Activated B cell treated with CpG ODN at 0.5 μM for 24 hours (primary cell): ENCODE results near the gene COL18A1. TPM values are rescaled to one million over a fixed set of nuclear protein-coding genes. Genes with fewer than 3 reads are reported as not detected.

Experiments
- ATAC-seq: fragments of 200-7000 bp; cut with Tn5 transposase; one replicate; pipeline ENCODE4 v1.10.0; 2021; ENCODE audit warnings: low read depth, mild to moderate bottlenecking, moderate library complexity
- CTCF ChIA-PET: fragments of 350-600 bp; sonication (Branson Sonifier 250); formaldehyde crosslinking; loops from one replicate; lab custom pipeline; 2021; ENCODE audit warnings: antibody characterized with exemption; lab: Charles Lee
- POLR2A ChIA-PET: fragments of 350-600 bp; sonication (Branson Sonifier 250); formaldehyde crosslinking; loops from one replicate; lab custom pipeline; 2021; ENCODE audit warnings: antibody characterized with exemption; lab: Charles Lee
- DNase-seq: peaks from one replicate; pipeline ENCODE4 v3.0.0; 2022
- H3K27ac Mint-ChIP-seq: one replicate; pipeline ENCODE4 v1.8.0; 2020; ENCODE audit warnings: mixed read lengths
- H3K27me3 Mint-ChIP-seq: one replicate; pipeline ENCODE4 v1.8.0; 2021; ENCODE audit warnings: mixed read lengths
- H3K36me3 Mint-ChIP-seq: one replicate; pipeline ENCODE4 v1.8.0; 2021; ENCODE audit warnings: low read depth, mixed read lengths
- H3K4me1 Mint-ChIP-seq: one replicate; pipeline ENCODE4 v1.8.0; 2021; ENCODE audit warnings: mixed read lengths
- H3K4me3 Mint-ChIP-seq: one replicate; pipeline ENCODE4 v1.8.0; 2020; ENCODE audit warnings: mild to moderate bottlenecking, mixed read lengths
- H3K9me3 Mint-ChIP-seq: one replicate; pipeline ENCODE4 v1.8.0; 2020; ENCODE audit warnings: mixed read lengths
- CTCF ChIP-seq: fragments of 200-600 bp; IDR thresholded peaks from one replicate; pipeline ENCODE4 v1.8.0; 2022; ENCODE audit warnings: antibody characterized with exemption, mild to moderate bottlenecking
- intact Hi-C: fragments of 100-400 bp; cut with micrococcal nuclease; formaldehyde crosslinking; loops from one replicate; pipeline ENCODE4 v1.15.1; 2024
- total RNA-seq: library from RNA; stranded (reverse); gene quantifications from 2 replicates; pipeline ENCODE4 v1.2.3, GENCODE V29; 2022

The COL18A1 gene
- total RNA-seq, 1 donor from 2014 or later = 1.6 TPM

- intact Hi-C loops = no loop called here
- Mint-ChIP-seq H3K4me1 (peaks cover 2% of the 10 kb centered on the region), H3K9me3 (no peaks in the 10 kb centered on the region), H3K27me3 (peaks cover 14% of the 10 kb centered on the region), H3K4me3 (no peak overlapping the region), H3K27ac (no peak overlapping the region), H3K36me3 (no peaks in the 10 kb centered on the region)
- no peak for TF ChIP-seq CTCF
- no peak for ATAC-seq
- ChIA-PET POLR2A (no interaction called here), CTCF (no interaction called here)
- no peak for DNase-seq
Measured at GRCh38 chr21:45358261-45358670, 46.7 kb upstream of the COL18A1 start.

- POLR2A ChIA-PET = no interaction called here
- Mint-ChIP-seq H3K9me3 (no peaks in the 10 kb centered on the region), H3K4me3 (no peak overlapping the region), H3K36me3 (no peaks in the 10 kb centered on the region), H3K27me3 (peaks cover 14% of the 10 kb centered on the region), H3K4me1 (peaks cover 2% of the 10 kb centered on the region), H3K27ac (no peak overlapping the region)
- CTCF ChIA-PET = no interaction called here
- intact Hi-C loops = no loop called here
- no peak for TF ChIP-seq CTCF
- DNase-seq (no peak), ATAC-seq (no peak)
Measured at GRCh38 chr21:45358711-45359310, 46.2 kb upstream of the COL18A1 start.

- no peaks in the 10 kb centered on the region for H3K36me3 Mint-ChIP-seq
- no peaks in the 10 kb centered on the region for H3K9me3 Mint-ChIP-seq
- ChIA-PET POLR2A (no interaction called here), CTCF (no interaction called here)
- no peak overlapping the region for H3K4me3 Mint-ChIP-seq
- no peak overlapping the region for H3K27ac Mint-ChIP-seq
- ATAC-seq (no peak), DNase-seq (no peak)
- peaks cover 18% of the 10 kb centered on the region for H3K27me3 Mint-ChIP-seq
- peaks cover 5% of the 10 kb centered on the region for H3K4me1 Mint-ChIP-seq
- intact Hi-C loops = no loop called here
- no peak for TF ChIP-seq CTCF
Measured at GRCh38 chr21:45359451-45360217, 45.3 kb upstream of the COL18A1 start.

GRCh38 chr21:45361033-45361997 lies 43.6 kb upstream of the COL18A1 start:
- ATAC-seq (no peak), DNase-seq (no peak)

More at GRCh38 chr21:45361033-45361997, 43.6 kb upstream of the COL18A1 start:
- H3K4me3 Mint-ChIP-seq = no peak overlapping the region
- no peak overlapping the region for H3K27ac Mint-ChIP-seq
- ChIA-PET POLR2A (no interaction called here), CTCF (no interaction called here)
- peaks cover 11% of the 10 kb centered on the region for H3K27me3 Mint-ChIP-seq
- no peak for TF ChIP-seq CTCF
- intact Hi-C loops = no loop called here
- H3K9me3 Mint-ChIP-seq = no peaks in the 10 kb centered on the region
- H3K4me1 Mint-ChIP-seq = peaks cover 3% of the 10 kb centered on the region
- no peaks in the 10 kb centered on the region for H3K36me3 Mint-ChIP-seq
